Measurements from ENCODE around the gene ZNRF1. TPM values are rescaled to one million over a fixed set of nuclear protein-coding genes. Genes with fewer than 3 reads are reported as not detected.

The ZNRF1 gene
- total and polyA plus RNA-seq, 2 of the 8 experiments (the other 6 are each of a cell fraction or from before 2014, with no cell fraction given) = 33.5 to 52.9 TPM

- peaks cover 0 to 4% (median 0%) of the 10 kb centered on the region in 4 experiments; a peak in 1 of 8 replicates for H3K36me3 ChIP-seq (ENCODE audit: control insufficient read depth in 2 of 4, insufficient read depth in 4 of 4, low read length in 3 of 4)
- H2BK15ac ChIP-seq (ENCODE audit: low read length) = no peak overlapping the region
- TF ChIP-seq HDAC6 (IDR thresholded peaks at IDR 0.05; ENCODE audit: low read depth, low read length) (no peak), SRF (IDR thresholded peaks at IDR 0.05; ENCODE audit: low read depth, low read length) (no peak), SP2 (IDR thresholded peaks at IDR 0.05; ENCODE audit: low read length) (no peak), EP300 (IDR thresholded peaks at IDR 0.05; ENCODE audit: borderline replicate concordance in 1 of 2, low read depth in 2 of 2, low read length in 2 of 2) (no peak), SP1 (IDR thresholded peaks at IDR 0.05; ENCODE audit: low read depth, low read length) (no peak), SIN3A (conservative IDR thresholded peaks at IDR 0.05 in 1 of 2, IDR thresholded peaks at IDR 0.05 in 1 of 2; ENCODE audit: low read depth in 1 of 2, low read length in 2 of 2) (no peak), NRF1 (IDR thresholded peaks at IDR 0.05; ENCODE audit: low read depth, low read length) (no peak), RBBP5 (IDR thresholded peaks at IDR 0.05; ENCODE audit: borderline replicate concordance, low read depth, low read length) (no peak)
- H2AFZ ChIP-seq (ENCODE audit: low read length) = no peak overlapping the region
- H2BK5ac ChIP-seq (ENCODE audit: low read depth, low read length) = no peak overlapping the region
- H3K4me3 ChIP-seq (ENCODE audit: extremely low read depth in 1 of 4, insufficient read depth in 2 of 4, low read depth in 3 of 4, low read length in 4 of 4) = no peak overlapping the region
- no peak overlapping the region for H3K56ac ChIP-seq (replicated peaks; ENCODE audit: insufficient read length, low read depth, low read length)
- no peak overlapping the region for H3K27ac ChIP-seq (ENCODE audit: low read depth, low read length)
- WGBS, 2 experiments (ENCODE audit: extremely low coverage in 1 of 2, insufficient coverage in 1 of 2, insufficient read length in 1 of 2, insufficient replicate concordance in 2 of 2, low coverage in 1 of 2, low lambda C conversion rate in 2 of 2, missing lambda C conversion rate in 1 of 2) = 94% methylated on average over 3 of the region's 3 CpGs; no CpG with 5 or more reads in 1 of the 2 experiments
- no peak overlapping the region for H3K4me2 ChIP-seq (ENCODE audit: insufficient read depth in 1 of 2, low read depth in 2 of 2, low read length in 2 of 2)
- H4K8ac ChIP-seq (ENCODE audit: extremely low read depth, insufficient read depth, low read length) = no peak overlapping the region; the same call in 1 of the 2 replicates
- H4K20me1 ChIP-seq (replicated peaks in 1 of 2; ENCODE audit: control insufficient read depth in 1 of 2, insufficient read depth in 2 of 2, low read length in 2 of 2) = peaks cover 11 to 13% of the 10 kb centered on the region in 2 experiments
- FAIRE-seq (no peak), DNase-seq (ENCODE audit: low read depth in 1 of 2, low spot score in 2 of 2) (no peak)
- no peak overlapping the region for H3K14ac ChIP-seq (ENCODE audit: insufficient read length)
- no peaks in the 10 kb centered on the region for H3K9me3 ChIP-seq (ENCODE audit: insufficient read depth in 2 of 2, low read depth in 1 of 2, low read length in 1 of 2)
- H3K4ac ChIP-seq (replicated peaks; ENCODE audit: insufficient read length, low read depth, low read length) = no peak overlapping the region
- H3K23me2 ChIP-seq (ENCODE audit: low read depth, low read length) = no peaks in the 10 kb centered on the region; the same call in 1 of the 2 replicates
- H3K9ac ChIP-seq (replicated peaks in 1 of 4; ENCODE audit: extremely low read depth in 1 of 4, low read depth in 3 of 4, low read length in 3 of 4) = no peak overlapping the region
- peaks cover 0 to 28% of the 10 kb centered on the region in 2 experiments; a peak in 1 of 4 replicates for H3K79me2 ChIP-seq (ENCODE audit: control insufficient read depth in 1 of 2, insufficient read depth in 2 of 2, low read length in 2 of 2)
- no peak overlapping the region for H2AK5ac ChIP-seq (ENCODE audit: low read depth, low read length)
- H4K5ac ChIP-seq (ENCODE audit: insufficient read length, low read depth, low read length) = no peak overlapping the region
- H2BK20ac ChIP-seq (ENCODE audit: low read length) = no peak overlapping the region
- no peak overlapping the region for H2BK12ac ChIP-seq (ENCODE audit: low read depth, low read length)
- H3K27me3 ChIP-seq (replicated peaks in 1 of 4; ENCODE audit: control insufficient read depth in 3 of 4, extremely low read depth in 1 of 4, insufficient read depth in 3 of 4, low read length in 3 of 4) = no peaks in the 10 kb centered on the region
- H3K79me1 ChIP-seq (ENCODE audit: low read depth, low read length) = peaks cover 23% of the 10 kb centered on the region
- no peak overlapping the region for H4K91ac ChIP-seq (replicated peaks; ENCODE audit: insufficient read length, low read length)
- H3K4me1 ChIP-seq (replicated peaks in 1 of 4; ENCODE audit: control insufficient read depth in 3 of 4, insufficient read depth in 4 of 4, low read length in 3 of 4) = peaks cover 9 to 41% (median 33%) of the 10 kb centered on the region in 4 experiments
- H3K18ac ChIP-seq (ENCODE audit: extremely low read depth, low read length) = no peak overlapping the region
- H3K23ac ChIP-seq (ENCODE audit: insufficient read length) = no peak overlapping the region
- H2BK120ac ChIP-seq (replicated peaks; ENCODE audit: low read depth, low read length) = no peak overlapping the region
- ChIA-PET CTCF (ENCODE audit: partially characterized antibody) (interaction anchor here (0.6 to 8.0 kb wide), 3 partner anchors 10 to 142 kb away, joined by 3 to 133 read pairs (median 4); no protein-coding TSS in a partner anchor), POLR2A (ENCODE audit: partially characterized antibody) (interaction anchor here (5.0 kb wide), 1 partner anchor 9 kb away, joined by 42 read pairs; no protein-coding TSS in a partner anchor)
Measured at GRCh38 chr16:75100603-75100990, 101.8 kb downstream of the ZNRF1 start.

Measured in H1 (cell line).